Common myeloid progenitor, CD34-positive (primary cell): ENCODE results near the gene ZNF438.

Experiments
- CTCF ChIA-PET: fragments of 350-600 bp; sonication (Branson Sonifier 250); formaldehyde crosslinking; loops from one replicate; lab custom pipeline; 2021; ENCODE audit warnings: antibody characterized with exemption; lab: Charles Lee
- POLR2A ChIA-PET: fragments of 350-600 bp; sonication (Branson Sonifier 250); formaldehyde crosslinking; loops from one replicate; lab custom pipeline; 2021; ENCODE audit warnings: antibody characterized with exemption; lab: Charles Lee
- DNase-seq, 3 donors: peaks; one replicate each; pipeline versions ENCODE4 v3.0.0 to v3.0.0-alpha.2; 2013
- H3K27ac ChIP-seq, 2 experiments: 1 replicate in 1 of 2; 2 replicates in 1 of 2; pipeline ENCODE4 v1.7.0; 2013; ENCODE audit warnings: inconsistent platforms in 2 of 2, low read length in 2 of 2, mild to moderate bottlenecking in 2 of 2, low read depth in 1 of 2, moderate library complexity in 1 of 2; ENCODE audit not compliant: severe bottlenecking in 2 of 2, insufficient read depth in 1 of 2, poor library complexity in 1 of 2
- H3K27me3 ChIP-seq, 5 experiments: replicated peaks in 2 of 5; 1 replicate in 3 of 5; 2 replicates in 2 of 5; pipeline versions ENCODE4 v1.6.1 to v1.7.0; 2013; ENCODE audit warnings: low read length in 4 of 5, mild to moderate bottlenecking in 2 of 5, moderate library complexity in 2 of 5, inconsistent platforms in 1 of 5; ENCODE audit not compliant: insufficient read depth in 5 of 5, control insufficient read depth in 4 of 5
- H3K36me3 ChIP-seq, 4 experiments: 1 replicate in 2 of 4; 2 replicates in 2 of 4; pipeline versions ENCODE4 v1.6.1 to v1.7.0; 2013; ENCODE audit warnings: low read length in 3 of 4, control low read depth in 1 of 4, mild to moderate bottlenecking in 1 of 4; ENCODE audit not compliant: control insufficient read depth in 4 of 4, insufficient read depth in 4 of 4
- H3K4me1 ChIP-seq, 4 experiments: 1 replicate in 3 of 4; 2 replicates in 1 of 4; pipeline versions ENCODE4 v1.6.1 to v1.7.1; 2013; ENCODE audit warnings: low read length in 3 of 4, mild to moderate bottlenecking in 3 of 4, control low read depth in 1 of 4, inconsistent platforms in 1 of 4, moderate library complexity in 1 of 4; ENCODE audit not compliant: control insufficient read depth in 4 of 4, insufficient read depth in 4 of 4; ENCODE audit errors: control extremely low read depth in 1 of 4
- H3K4me3 ChIP-seq, 7 experiments: 1 replicate in 4 of 7; 2 replicates in 3 of 7; pipeline versions ENCODE4 v1.5.1 to v1.7.0; 2013; ENCODE audit warnings: mild to moderate bottlenecking in 7 of 7, low read length in 6 of 7, moderate library complexity in 6 of 7, inconsistent platforms in 2 of 7, low read depth in 2 of 7, control low read depth in 1 of 7; ENCODE audit not compliant: insufficient read depth in 4 of 7, control insufficient read depth in 1 of 7; ENCODE audit errors: extremely low read depth in 1 of 7
- H3K9me3 ChIP-seq, 5 experiments: 1 replicate in 4 of 5; 2 replicates in 1 of 5; pipeline versions ENCODE4 v1.6.1 to v1.7.1; 2013; ENCODE audit warnings: low read length in 4 of 5, mild to moderate bottlenecking in 2 of 5, inconsistent platforms in 1 of 5, low read depth in 1 of 5, moderate library complexity in 1 of 5; ENCODE audit not compliant: control insufficient read depth in 4 of 5, insufficient read depth in 2 of 5; ENCODE audit errors: control extremely low read depth in 1 of 5
- WGBS: methylation state at CpG from one replicate; pipeline ENCODE4 v1.1.5; 2013; ENCODE audit not compliant: insufficient coverage; 5-methylcytosine and 5-hydroxymethylcytosine counted together

The ZNF438 gene

DNA sequence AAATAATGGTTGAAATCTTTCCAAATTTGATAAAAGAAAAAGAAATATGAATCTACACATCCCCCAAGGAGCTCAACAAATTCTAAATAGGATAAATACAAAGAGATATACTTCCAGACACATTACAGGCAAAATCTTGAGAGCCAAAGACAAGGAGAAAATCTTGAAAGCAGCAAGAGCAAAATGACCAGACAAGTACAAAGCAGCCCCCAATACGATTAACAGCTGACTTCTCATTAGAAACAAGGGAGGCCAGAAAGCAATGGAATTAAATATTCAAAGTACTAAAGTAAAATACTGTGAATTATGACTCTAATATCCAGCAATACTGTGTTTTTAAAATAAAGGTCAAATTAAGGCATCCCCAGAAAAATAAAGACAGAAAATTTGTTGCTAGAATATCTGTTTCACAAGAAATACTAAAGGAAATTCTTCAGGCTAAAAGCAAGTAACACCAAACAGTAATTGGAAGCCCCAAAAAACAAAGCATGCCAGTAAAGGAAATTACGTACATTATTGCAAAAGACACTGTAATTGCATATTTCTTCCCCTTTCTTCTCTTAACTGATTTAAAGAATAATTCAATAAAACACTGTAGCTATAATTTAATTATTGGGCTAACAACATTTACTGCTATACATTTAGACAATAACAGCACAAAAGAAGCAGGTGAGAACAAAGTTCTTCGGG, 36.4 kb downstream of the ZNF438 start:
- WGBS = no CpG with 5 or more reads among the region's 3 CpGs
- H3K4me3 ChIP-seq = no peak overlapping the region
- H3K4me1 ChIP-seq = peaks cover 5 to 10% (median 6%) of the 10 kb centered on the region in 4 experiments
- CTCF ChIA-PET = interaction anchor here (0.6 to 1.6 kb wide), 2 partner anchors 37 to 98 kb away, joined by 4 read pairs; partner anchors contain the start of gene ZNF438
- POLR2A ChIA-PET = interaction anchor here (0.5 kb wide), 1 partner anchor 27 kb away, joined by 3 read pairs; no protein-coding TSS in a partner anchor
- peaks cover 0 to 5% (median 0%) of the 10 kb centered on the region in 4 experiments for H3K36me3 ChIP-seq
- H3K27me3 ChIP-seq = no peaks in the 10 kb centered on the region
- peaks cover 3 to 21% (median 7%) of the 10 kb centered on the region in 5 experiments for H3K9me3 ChIP-seq
- no peak overlapping the region for H3K27ac ChIP-seq
- DNase-seq = peak in 1 of 3 donors; percentile 22

DNA sequence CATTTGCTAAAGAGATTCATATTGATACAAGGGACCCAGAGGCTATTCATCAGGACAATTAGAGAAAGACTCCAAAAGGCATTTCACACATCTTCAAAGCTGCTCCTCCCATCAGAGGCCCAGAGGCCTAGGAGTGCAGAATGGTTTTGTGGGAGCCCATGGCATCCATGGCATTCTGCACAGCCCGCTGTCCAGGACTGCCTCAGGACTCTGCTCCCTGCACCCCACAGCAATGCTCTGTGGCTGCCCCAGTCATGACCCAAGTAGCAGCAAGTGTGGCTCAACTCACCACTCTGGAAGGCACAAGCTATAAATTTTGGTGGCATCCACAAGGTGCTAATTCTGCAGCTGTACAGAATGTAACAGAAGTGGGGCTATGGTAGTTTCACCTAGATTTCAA, 38.5 kb downstream of the ZNF438 start:
- H3K27ac ChIP-seq = no peak overlapping the region
- no peak for DNase-seq
- H3K36me3 ChIP-seq = peaks cover 0 to 5% (median 0%) of the 10 kb centered on the region in 4 experiments
- WGBS = 100% methylated on average over 1 of the region's 1 CpG
- CTCF ChIA-PET = no interaction called here
- peaks cover 3 to 21% (median 7%) of the 10 kb centered on the region in 5 experiments for H3K9me3 ChIP-seq
- POLR2A ChIA-PET = no interaction called here
- H3K4me1 ChIP-seq = no peaks in the 10 kb centered on the region
- H3K27me3 ChIP-seq = no peaks in the 10 kb centered on the region
- H3K4me3 ChIP-seq = no peak overlapping the region

DNA sequence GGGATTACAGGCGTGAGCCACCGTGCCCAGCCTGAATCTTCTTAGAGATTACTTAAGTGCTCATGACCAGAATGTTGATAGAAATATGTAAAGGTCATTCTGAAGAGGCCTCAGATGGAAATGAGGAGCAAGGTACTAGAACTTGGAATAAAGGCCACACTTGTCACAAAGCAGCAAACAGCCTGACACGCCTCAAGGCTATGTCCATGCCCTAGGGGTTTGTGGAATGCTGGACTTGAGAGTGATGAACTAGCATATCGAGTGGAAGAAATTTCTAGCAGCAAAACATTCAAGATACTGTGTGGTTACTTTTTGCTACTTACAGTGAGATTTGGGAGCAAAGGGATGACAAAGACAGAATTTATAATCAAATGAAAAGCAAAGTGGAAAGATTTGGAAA, 39.0 kb downstream of the ZNF438 start:
- no peak overlapping the region for H3K27ac ChIP-seq

DNA sequence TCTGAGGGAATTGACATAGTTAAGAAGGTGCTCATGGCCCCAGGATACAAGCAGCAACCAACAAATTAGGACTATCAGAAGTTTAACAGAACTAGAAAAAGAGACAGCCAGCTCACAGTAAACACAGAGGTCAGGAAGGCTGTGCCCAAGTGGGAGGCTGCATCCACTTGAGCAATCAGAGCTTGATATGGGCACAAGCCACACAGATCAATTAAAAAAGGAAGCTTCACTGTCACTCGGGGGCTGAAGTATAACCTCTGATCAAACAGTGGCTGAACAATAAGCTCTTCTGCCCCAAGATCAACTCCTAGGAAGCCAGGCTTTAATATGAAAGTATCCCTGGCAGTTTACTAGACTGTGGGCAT, 40.0 kb downstream of the ZNF438 start:
- CTCF ChIA-PET = no interaction called here
- WGBS = 89% methylated on average over 1 of the region's 1 CpG
- Histone ChIP-seq H3K9me3 (peaks cover 3 to 21% (median 7%) of the 10 kb centered on the region in 5 experiments), H3K4me3 (no peak overlapping the region), H3K4me1 (no peaks in the 10 kb centered on the region), H3K36me3 (peaks cover 0 to 5% (median 0%) of the 10 kb centered on the region in 4 experiments), H3K27ac (no peak overlapping the region), H3K27me3 (no peaks in the 10 kb centered on the region)
- DNase-seq = no peak
- POLR2A ChIA-PET = no interaction called here

More for the DNA sequence above, 39.0 kb downstream of the ZNF438 start:
- POLR2A ChIA-PET = no interaction called here
- WGBS = 100% methylated on average over 4 of the region's 4 CpGs
- Histone ChIP-seq H3K9me3 (peaks cover 3 to 21% (median 7%) of the 10 kb centered on the region in 5 experiments), H3K4me1 (no peaks in the 10 kb centered on the region), H3K4me3 (no peak overlapping the region), H3K36me3 (peaks cover 0 to 5% (median 0%) of the 10 kb centered on the region in 4 experiments), H3K27me3 (no peaks in the 10 kb centered on the region)
- CTCF ChIA-PET = no interaction called here
- no peak for DNase-seq

DNA sequence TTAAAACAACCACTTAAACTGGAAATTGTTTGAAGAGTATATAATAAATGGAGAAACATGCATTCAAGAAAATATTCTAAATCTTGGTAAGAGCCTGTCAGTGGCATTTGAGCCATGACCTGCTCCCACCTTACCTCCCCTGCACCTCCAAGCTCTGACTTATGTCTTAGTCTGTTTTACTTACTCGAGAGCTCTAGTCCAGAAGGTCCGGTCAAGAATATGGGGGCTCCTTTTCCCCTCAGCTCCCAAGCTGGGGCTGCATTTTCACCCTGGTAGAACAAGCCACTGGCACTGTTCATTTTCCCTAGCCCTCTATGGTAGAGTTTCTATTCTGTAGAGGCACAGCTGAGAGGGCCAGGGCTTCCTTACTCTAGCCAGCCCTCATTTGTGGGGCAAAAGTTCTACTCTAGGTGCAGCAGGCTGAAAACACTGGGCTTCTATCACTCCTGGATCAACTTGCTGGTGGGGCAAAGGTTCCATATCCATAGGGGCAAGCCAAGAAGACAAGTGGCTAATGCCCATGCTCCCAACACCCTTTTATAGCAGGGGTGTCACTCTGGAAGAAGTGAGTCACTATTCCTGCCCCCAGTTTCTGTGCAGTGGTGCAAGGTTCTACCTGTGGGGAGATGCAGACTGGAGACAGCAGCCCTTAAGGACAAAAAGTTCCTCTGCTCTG, 40.6 kb downstream of the ZNF438 start:
- H3K4me1 ChIP-seq = no peaks in the 10 kb centered on the region
- CTCF ChIA-PET = no interaction called here
- H3K4me3 ChIP-seq = no peak overlapping the region
- peaks cover 3 to 21% (median 7%) of the 10 kb centered on the region in 5 experiments for H3K9me3 ChIP-seq
- WGBS = 100% methylated on average over 2 of the region's 2 CpGs
- no peaks in the 10 kb centered on the region for H3K27me3 ChIP-seq
- H3K27ac ChIP-seq = no peak overlapping the region
- peaks cover 0 to 5% (median 0%) of the 10 kb centered on the region in 4 experiments for H3K36me3 ChIP-seq
- POLR2A ChIA-PET = no interaction called here
- DNase-seq = no peak

DNA sequence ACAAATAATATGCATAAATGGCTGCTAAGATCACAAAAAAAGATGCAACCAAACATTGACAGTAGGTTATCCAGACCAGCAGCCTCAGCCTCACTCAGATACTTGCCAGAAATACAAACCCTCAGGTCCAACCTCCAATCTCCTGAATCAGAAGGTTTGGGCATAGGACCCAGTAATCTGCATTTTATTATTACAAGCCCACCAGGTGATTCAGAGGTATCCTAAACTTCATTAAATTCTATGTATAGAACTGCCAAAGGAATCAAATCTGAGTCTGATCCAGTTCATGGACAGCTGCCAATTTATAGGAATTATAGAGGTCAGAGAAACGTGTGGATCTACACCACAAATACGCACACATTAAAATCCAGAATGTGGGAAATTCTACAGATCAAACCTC, 41.3 kb downstream of the ZNF438 start:
- WGBS = no CpG with 5 or more reads among the region's 2 CpGs
- ChIA-PET POLR2A (no interaction called here), CTCF (no interaction called here)
- Histone ChIP-seq H3K9me3 (peaks cover 3 to 16% (median 7%) of the 10 kb centered on the region in 5 experiments), H3K27me3 (no peaks in the 10 kb centered on the region), H3K36me3 (peaks cover 0 to 5% (median 0%) of the 10 kb centered on the region in 4 experiments), H3K4me3 (no peak overlapping the region), H3K27ac (no peak overlapping the region), H3K4me1 (no peaks in the 10 kb centered on the region)
- no peak for DNase-seq
